HG03442 (cell line): ENCODE measurements around the gene QKI.
A peak's percentile ranks its signal among the peaks of the same experiment; 100 is the strongest.
"Not testable (repeated sequence)": the region's sequence is repeated elsewhere in the genome, so short reads cannot be mapped to it uniquely, and the experiment has no call there.

Experiments used
- ATAC-seq: cut with Tn5 transposase; IDR thresholded peaks from one replicate; pipeline ENCODE4 v1.9.1; 2021; ENCODE audit warnings: mild to moderate bottlenecking, moderate library complexity; ENCODE audit not compliant: unreplicated experiment

The QKI gene

GRCh38 chr6:163414117-163414945 is at the start of gene QKI:
Gene QKI, plus strand, starts transcription at chr6:163414718. Its CDS starts 476 bp downstream, at chr6:163415194.
- peak; percentile 35 for ATAC-seq

DNA sequence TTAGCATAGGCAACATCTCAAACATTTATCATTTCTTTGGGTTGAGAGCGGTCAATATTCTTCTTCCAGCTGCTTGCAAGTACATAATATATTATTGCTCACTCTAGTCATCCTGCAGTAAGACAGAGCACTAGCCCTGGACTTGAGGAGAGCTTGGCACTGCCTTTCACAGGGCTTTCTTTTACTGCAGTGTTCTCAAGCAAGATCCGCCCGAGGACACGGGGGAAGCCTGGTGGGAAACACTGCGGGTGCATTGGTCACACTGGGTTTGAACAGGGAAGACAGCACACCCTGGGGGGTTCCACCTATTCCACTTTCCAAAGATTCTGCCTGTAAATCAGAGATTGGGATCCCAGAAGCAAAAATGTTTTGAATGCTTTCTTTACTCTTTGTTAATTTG is 48.2 kb upstream of the QKI start:
- no peak for ATAC-seq

GRCh38 chr6:163367497-163368183 is 46.9 kb upstream of the QKI start:
- ATAC-seq = no peak

GRCh38 chr6:163369141-163369540 is 45.4 kb upstream of the QKI start:
- ATAC-seq = no peak

GRCh38 chr6:163369628-163370365 is 44.7 kb upstream of the QKI start:
- no peak for ATAC-seq

GRCh38 chr6:163370464-163371117 is 43.9 kb upstream of the QKI start:
- ATAC-seq = no peak

DNA sequence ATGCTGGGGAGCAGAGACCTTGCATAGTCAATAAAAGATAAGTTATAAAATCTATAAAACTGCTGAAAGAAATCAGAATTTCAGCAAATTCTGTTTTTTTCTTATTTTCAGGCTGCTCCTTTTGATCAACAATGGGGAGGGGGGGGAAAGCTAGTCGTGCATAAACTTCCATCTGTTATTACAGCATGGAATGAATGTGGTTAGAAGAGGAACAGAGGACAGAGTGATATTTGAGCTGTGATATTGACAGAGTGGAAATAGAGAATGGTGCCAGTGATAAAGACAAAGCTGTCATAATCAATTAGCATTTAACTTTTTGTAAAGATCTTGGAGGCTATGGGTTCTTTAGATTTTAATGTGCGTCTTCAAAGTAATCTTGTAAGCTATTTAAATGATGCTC is 43.4 kb upstream of the QKI start:
- no peak for ATAC-seq

DNA sequence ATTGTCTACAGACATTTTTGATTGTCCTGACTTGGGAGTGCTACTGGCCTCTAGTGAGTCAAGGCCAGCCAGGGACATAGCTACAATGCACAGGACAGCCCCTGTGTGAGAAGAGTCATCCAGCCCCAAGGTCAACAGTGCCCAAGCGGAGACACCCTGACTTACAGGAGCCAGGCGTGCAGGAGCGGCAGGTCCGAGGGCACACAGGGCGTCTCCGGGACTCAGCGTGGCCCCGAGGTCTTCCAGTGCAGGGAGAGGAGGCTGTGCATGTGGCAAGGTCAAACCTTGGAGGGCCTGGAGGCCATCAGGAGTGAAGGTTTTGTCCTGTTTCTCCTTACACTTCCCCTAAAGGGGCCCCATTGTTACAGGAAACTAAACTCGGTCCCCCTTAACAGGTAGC is 41.3 kb upstream of the QKI start:
- no peak for ATAC-seq

DNA sequence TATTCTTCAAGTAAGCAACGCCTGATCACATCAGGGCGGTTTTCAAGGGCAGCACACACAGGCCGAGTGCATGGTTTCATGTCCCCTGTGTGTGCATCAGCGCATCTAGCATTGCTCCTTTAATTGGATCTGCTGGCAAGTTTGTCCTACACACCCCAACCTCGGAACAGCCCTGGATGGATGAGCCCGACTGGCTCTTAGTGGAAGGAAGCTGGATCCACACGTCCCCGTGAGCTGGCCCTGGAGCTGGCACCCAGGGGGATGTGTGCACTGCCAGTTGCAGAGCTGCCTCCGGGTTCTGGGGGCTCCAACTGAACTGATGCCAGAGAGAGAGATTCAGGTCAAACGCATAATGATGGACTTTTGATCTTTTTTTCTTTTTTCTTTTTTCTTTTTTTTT is 39.2 kb upstream of the QKI start:
- ATAC-seq = no peak

DNA sequence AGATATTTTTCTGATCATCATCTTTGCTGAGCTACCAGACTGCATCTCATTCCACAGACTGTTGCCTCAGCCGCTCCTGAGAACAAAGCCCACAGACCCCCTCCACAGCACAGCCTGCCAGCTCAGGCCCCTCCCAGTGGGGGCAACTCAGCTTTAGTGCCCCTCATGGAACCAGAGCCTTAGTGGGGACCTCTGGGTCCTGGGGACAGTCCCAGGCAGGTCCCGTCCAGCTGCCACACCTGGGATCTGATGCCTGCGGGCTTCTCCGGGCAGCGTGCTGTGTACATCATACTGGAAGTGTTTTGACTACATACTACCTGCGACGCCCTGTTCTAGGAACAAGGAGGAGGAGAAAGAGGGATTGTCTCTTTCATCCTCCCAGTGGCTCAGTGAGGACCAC is 38.3 kb upstream of the QKI start:
- ATAC-seq = no peak

DNA sequence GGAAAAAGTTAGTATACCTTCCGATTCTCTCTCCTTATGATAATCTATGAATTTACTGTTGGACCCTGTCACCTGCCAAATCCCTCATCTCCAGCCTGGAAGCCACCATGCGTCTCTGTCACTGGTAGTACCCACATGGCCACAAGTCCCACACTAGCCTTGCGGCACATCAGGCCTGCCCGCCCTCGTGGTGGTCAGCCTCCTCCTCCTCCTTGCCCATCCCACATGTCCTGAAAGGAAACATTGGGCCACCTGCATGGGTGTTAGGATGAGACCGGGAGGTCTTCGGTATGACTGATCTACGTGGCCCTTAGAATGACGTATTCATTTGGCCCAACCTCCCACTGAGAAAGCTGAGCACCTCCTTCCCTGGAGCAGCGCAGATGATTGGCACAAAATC is 37.0 kb upstream of the QKI start:
- ATAC-seq = no peak

DNA sequence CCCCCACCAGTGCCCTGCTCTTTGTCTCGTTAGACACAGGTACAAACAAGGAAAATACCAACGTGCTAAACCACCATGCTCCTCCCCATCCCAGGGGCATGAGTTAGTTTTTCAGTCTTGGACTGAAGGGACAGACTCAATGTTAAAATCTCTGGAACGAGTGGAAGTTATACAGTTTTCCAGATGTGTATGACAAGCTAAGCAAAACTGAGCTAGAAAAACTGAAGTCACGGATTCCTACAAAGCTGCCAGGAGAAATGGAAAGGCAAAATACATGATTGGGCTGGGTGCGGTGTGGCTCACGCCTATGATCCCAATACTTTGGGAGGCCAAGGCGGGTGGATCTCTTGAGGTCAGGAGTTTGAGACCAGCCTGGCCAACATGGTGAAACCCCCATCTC is 34.3 kb upstream of the QKI start:
- ATAC-seq = no peak

- no peak for ATAC-seq
These were observed 33.3 kb upstream of the QKI start for GRCh38 chr6:163381118-163381756.

- not testable (repeated sequence) for ATAC-seq
These were observed 31.1 kb upstream of the QKI start for GRCh38 chr6:163383396-163383795.

DNA sequence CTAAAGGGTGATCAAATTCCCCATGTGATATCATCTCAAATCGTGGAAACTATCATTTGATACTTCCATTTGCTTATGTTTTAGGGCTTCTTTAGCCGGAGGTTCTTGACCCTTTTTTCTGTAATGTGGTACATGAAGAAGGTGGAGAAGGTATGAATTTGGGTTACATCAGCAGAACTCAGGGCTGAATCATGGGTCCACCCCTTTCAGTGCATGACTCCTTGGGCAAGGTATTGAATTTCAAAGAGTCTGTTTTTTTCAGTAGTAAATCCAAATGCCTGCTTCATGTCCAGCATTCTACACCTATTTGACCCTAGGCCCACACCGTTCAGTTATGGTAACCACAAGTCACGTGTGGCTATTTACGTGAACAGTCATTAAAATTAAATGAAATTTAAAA is 30.6 kb upstream of the QKI start:
- no peak for ATAC-seq

DNA sequence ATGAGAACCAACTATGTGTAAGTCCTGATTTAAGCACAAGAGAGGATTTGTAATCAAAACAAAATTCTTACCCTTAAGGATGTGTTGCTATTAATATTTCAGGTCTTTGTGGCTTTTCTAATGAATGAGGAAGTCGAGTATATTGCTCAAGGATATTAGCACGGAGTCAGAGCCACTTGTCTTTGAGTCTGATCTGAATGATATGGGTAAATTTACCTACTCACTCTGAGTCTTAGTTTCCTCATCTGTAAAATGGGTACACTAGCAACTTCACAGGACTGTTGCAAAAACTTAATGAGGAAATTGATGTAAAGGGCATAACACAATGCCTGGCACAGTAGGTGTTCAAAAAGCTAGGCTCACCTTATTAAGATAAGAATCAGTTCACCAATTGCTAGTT is 30.0 kb upstream of the QKI start:
- ATAC-seq = no peak

DNA sequence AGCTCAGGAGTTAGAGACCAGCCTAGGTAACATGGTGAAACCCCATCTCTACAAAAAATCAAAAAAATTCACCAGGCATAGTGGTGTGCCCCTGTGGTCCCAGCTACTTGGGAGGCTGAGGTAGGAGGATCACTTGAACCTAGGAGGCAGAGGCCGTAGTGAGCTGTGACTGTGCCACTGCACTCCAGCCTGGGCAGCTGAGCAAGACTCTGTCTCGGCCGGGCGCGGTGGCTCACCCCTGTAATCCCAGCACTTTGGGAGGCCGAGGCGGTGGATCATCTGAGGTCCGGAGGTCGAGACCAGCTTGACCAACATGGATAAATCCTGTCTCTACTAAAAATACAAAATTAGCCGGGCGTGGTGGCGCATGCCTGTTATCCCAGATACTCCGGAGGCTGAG is 29.0 kb upstream of the QKI start:
- ATAC-seq = not testable (repeated sequence)

- ATAC-seq = no peak
These were observed 28.1 kb upstream of the QKI start for GRCh38 chr6:163386329-163386908.

DNA sequence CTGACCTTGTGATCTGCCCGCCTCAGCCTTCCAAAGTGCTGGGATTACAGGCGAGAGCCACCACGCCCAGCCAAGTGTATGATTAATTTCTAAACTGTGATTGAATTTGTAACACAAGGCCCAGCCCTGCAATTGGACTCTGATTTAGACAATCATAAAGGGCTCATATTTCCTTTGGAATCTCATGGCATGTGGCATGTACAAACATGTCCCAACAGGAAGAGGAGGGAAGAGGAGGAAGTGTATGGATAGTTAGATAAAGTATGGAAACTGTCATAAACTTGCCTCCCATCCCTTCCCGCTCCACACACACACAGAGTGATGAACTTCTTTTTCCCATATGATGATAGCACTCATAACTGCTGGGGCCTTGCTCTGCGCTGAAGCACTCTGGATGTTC is 27.2 kb upstream of the QKI start:
- ATAC-seq = no peak

DNA sequence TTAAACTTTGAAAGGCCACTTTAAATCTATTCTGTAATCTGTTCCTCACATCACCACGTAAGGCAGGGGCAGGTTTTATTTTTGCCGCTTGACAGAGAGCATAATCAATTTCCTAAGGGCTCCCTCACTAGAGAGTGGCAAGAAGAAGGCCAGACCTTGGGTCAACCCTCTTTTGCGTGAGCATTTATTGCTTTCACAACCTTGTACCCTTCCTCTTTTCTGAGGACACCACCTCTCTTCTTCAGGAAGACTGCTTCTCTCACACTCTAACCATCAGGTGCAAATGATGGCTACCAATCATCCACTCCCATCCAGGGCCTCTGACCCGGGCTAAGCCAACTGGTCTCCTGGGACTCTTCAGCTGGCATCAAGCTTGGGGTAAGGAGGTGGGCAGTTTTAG is 25.2 kb upstream of the QKI start:
- no peak for ATAC-seq
